ENCODE data around the gene EHMT1. TPM values are rescaled to one million over a fixed set of nuclear protein-coding genes. Genes with fewer than 3 reads are reported as not detected.
A peak's percentile ranks its signal among the peaks of the same experiment; 100 is the strongest.

EHMT1 gene
- total RNA-seq, 1 experiment from 2014 or later, result 63.9 TPM

- TF ChIP-seq REST (IDR thresholded peaks at IDR 0.05; ENCODE audit: insufficient read depth in 1 of 2, low read depth in 2 of 2, low read length in 1 of 2), result no peak
- no peak for TF ChIP-seq POLR2AphosphoS5 (IDR thresholded peaks at IDR 0.05; ENCODE audit: low read depth, low read length)
- TF ChIP-seq TCF7L2 (IDR thresholded peaks at IDR 0.05; ENCODE audit: low read depth, low read length), result no peak
- no peak for TF ChIP-seq CTCF (IDR thresholded peaks at IDR 0.05)
- no peak for TF ChIP-seq SIN3A (IDR thresholded peaks at IDR 0.05; ENCODE audit: borderline replicate concordance, insufficient read depth, low read depth, low read length)
- POLR2A ChIA-PET, result no interaction called here
- no TSS peak for BruUV-seq (replicated peaks)
- Histone ChIP-seq H3K27ac (ENCODE audit: low read length) (no peak overlapping the region), H3K9me3 (ENCODE audit: control insufficient read depth, insufficient read depth, low read depth, low read length) (no peaks in the 10 kb centered on the region), H3K4me1 (ENCODE audit: control insufficient read depth, insufficient read depth, low read length) (no peaks in the 10 kb centered on the region), H3K4me3 (ENCODE audit: low read depth in 2 of 2, low read length in 2 of 2) (no peak overlapping the region), H3K36me3 (ENCODE audit: control insufficient read depth, insufficient read depth, low read length) (no peaks in the 10 kb centered on the region), H3K27me3 (ENCODE audit: control insufficient read depth, insufficient read depth, low read length) (no peaks in the 10 kb centered on the region)
- in situ Hi-C loops (cut with HindIII; ENCODE audit: low pct_unique_long_range_greater_than_20kb, low sequenced_read_pairs), result no loop called here
- DNase-seq (ENCODE audit: low read depth, low spot score), result no peak
- intact Hi-C loops (cut with micrococcal nuclease; ENCODE audit: unreplicated experiment), result no loop called here
- CTCF ChIA-PET, result no interaction called here
- no peak for ATAC-seq
Observed at GRCh38 chr9:137832830-137833590, 214.2 kb downstream of the EHMT1 start.

- ATAC-seq (0 out of 2 replicates have a peak, but pooled peaks have one; percentile 39), DNase-seq (ENCODE audit: low read depth, low spot score) (no peak)
- intact Hi-C loops (cut with micrococcal nuclease; ENCODE audit: unreplicated experiment), result no loop called here
- in situ Hi-C loops (cut with HindIII; ENCODE audit: low pct_unique_long_range_greater_than_20kb, low sequenced_read_pairs), result no loop called here
- no peaks in the 10 kb centered on the region for H3K9me3 ChIP-seq (ENCODE audit: control insufficient read depth, insufficient read depth, low read depth, low read length)
- ChIA-PET POLR2A (no interaction called here), CTCF (no interaction called here)
- no peak for TF ChIP-seq TCF7L2 (IDR thresholded peaks at IDR 0.05; ENCODE audit: low read depth, low read length)
- TF ChIP-seq SIN3A (IDR thresholded peaks at IDR 0.05; ENCODE audit: borderline replicate concordance, insufficient read depth, low read depth, low read length), result no peak
- TF ChIP-seq CTCF (IDR thresholded peaks at IDR 0.05), result no peak
- no peaks in the 10 kb centered on the region for H3K36me3 ChIP-seq (ENCODE audit: control insufficient read depth, insufficient read depth, low read length)
- H3K4me3 ChIP-seq (ENCODE audit: low read depth in 2 of 2, low read length in 2 of 2), result no peak overlapping the region
- no TSS peak for BruUV-seq (replicated peaks)
- H3K27me3 ChIP-seq (ENCODE audit: control insufficient read depth, insufficient read depth, low read length), result no peaks in the 10 kb centered on the region
- H3K4me1 ChIP-seq (ENCODE audit: control insufficient read depth, insufficient read depth, low read length), result no peaks in the 10 kb centered on the region
- no peak overlapping the region for H3K27ac ChIP-seq (ENCODE audit: low read length)
Observed at GRCh38 chr9:137833721-137834613, 215.2 kb downstream of the EHMT1 start.

All from Panc1 (cell line).